ENCODE results near the gene DERL2.
"Not testable (repeated sequence)": the region's sequence is repeated elsewhere in the genome, so short reads cannot be mapped to it uniquely, and the experiment has no call there.

The DERL2 gene

DNA sequence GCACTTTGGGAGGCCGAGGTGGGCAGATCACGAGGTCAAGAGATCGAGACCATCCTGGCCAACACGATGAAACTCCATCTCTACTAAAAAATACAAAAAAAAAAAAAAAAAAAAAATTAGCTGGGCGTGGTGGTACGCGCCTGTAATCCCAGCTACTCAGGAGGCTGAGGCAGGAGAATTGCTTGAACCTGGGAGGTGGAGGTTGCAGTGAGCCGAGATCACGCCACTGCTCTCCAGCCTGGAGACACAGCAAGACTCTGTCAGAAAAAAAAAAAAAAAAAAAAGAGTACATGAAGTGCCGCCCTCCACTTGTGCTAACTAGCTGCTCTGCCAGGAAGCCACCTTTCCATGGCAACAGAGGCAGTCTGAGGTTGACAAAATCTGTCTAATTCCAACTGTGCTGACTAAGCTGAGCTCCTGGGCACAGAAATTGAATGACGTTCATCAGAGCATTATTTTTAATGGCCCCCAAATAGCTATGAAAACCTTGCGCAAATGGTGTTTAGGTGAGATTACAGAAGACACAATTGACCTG is 50.1 kb downstream of the DERL2 start:
- DNase-seq: not testable (repeated sequence)

DNA sequence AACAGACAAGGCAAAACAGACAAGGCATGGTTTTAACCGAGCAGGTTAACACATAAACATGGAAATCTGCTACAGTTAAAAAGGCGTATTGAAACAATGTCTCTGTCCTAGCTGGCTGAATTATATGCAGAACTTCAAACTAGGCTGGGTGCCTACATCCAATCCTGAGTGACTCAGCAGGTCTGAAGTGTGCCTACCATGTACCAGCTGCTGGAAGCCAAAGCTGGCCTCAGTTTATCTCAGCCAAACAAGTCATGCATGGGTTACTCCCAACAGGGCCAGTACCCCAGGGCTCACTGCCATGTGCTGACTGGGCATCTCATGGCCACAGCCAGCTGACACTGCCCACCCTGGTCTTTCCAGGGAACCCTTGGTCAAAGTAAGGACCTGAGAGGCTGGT is 51.0 kb downstream of the DERL2 start:
- DNase-seq: no peak

DNA sequence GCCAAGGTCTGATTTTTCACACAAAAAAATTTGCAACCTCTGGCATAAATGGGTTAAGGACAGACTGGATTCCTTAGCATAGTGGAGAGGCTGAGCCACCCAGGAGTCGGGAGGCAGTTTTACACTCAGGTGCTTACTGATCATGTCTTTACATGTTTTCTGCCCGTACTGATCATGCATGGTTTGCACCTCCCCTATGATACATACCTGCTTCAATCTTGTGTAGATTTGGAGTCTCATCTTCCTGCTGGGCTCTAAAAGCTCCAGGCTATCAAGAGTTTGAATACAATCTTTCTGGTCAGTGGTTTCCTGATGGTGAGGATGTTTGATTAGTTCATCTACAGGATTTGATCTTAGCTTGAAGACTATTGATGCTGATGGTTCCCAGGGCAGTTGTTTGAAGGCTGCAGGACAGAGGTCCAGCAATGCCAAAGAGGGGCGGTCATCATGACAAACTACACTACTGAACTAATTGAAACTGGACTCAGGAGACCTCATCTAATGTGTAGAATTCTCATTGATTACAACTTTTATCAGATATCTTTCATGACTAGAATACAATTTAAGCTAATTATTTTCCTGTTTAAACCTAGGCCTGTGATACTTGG is 53.9 kb downstream of the DERL2 start:
- no peak for DNase-seq

DNA sequence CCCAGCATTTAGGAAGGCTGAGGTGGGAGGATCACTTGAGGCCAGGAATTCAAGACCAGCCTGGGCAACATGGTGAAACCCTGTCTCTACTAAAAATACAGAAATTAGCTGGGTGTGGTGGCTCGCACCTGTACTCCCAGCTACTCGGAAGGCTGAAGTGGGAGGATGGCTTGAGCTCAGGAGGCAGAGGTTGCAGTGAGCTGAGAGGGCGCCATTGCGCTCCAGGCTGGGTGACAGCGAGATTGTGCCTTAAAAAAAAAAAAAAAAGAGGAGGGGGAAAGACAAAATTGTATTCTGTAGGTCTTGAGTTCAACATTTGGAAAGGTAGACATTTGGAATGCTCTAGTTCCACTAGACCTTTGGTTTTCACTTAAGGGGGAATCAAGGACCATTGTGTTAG is 54.7 kb downstream of the DERL2 start:
- not testable (repeated sequence) for DNase-seq

DNA sequence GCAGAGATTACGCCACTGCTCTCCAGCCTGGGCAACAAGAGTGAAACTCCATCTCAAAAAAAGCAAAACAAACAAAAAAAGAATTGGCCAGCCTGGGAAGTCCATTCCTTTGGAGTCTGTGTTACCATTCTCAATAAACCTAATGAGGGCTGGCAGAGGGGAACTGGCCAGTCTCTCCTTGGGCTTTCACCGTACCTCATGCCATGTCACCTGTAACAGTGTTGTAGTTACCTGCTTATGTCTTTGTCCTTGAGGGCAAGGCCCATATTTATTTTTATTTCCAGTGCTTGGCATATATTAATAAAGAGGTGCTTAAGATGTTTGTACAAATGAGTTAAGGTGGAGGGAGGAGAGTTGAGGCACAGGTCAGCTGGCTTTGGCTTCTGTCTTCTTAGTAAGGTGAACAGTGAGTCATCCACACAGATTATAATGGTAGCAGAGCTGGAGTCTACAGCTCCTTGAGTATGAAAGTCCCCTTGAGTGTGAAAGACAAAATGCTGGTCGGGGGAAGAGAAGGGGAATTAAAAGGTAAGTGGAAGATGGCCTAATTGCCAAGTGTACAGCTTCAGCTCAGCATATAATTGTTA is 55.5 kb downstream of the DERL2 start:
- DNase-seq: no peak

DNA sequence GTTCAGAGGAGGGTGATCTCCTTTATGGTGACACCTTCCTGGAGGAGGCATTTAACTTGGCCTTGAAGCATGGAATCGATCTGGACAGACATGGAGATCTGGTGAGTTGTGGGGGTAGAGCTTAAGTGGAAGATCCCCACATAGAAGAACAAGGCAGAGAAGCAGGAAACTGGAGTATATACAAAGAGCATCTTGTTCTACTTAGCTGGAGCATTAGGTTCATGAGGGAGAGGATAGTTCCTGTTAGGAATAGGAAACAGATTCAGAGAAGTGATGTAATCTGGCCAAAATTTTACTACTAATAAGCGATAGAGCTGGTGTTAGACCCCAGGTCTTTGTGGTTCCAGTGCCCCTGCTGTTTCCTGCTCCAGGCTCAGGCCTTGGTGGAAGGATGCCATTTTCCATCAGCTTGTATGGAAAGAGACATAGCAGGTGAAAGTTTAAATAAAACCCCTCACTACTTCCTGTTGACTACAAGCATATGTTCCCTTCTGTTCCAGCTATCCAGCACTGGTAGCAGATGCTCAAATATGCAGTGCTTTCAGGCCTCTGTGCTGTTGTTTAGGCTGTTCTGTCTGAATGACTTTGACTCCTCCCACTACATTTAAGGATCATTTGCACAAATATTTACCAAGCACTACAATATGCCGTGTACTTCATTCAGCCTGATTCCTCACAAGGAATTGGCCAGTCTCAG is 56.6 kb downstream of the DERL2 start:
- DNase-seq: no peak

DNA sequence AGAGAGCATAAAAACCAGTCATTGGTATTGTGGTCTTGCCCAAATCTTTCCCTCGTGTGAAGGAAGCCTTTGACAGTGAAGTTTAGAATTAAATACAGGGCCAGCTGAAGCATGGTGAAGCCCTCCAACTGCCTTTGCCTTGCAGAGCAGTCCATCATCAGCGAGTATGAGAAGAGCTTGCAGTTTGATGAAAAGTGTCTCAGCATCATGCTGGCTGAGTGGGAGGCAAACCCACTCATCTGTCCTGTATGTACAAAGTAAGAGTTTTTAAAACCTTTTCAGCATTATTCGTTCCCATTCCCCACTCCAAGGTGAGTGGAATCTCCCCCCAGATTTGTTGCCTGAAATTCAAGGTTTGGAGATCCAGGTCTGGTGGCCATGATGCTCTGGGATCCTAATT is 60.2 kb downstream of the DERL2 start:
- DNase-seq: no peak

DNA sequence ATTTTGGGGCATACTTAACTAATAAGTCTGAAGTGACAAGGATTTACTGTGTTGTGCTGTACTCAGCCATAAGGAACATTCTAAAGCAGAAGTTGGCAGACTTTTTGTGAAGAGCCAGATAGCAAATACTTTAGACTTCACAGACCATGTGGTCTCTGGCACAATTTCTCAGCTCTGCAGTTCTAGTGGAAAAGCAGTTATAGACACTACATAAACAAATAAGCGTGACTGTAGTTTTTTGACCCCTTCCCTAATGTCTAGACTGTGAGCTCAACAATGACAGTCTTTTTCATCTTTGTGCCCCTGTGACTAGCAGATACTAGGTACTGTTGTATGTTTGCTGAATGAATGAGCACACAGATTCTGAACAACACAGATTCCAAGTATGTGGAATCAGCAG is 61.1 kb downstream of the DERL2 start:
- no peak for DNase-seq

DNA sequence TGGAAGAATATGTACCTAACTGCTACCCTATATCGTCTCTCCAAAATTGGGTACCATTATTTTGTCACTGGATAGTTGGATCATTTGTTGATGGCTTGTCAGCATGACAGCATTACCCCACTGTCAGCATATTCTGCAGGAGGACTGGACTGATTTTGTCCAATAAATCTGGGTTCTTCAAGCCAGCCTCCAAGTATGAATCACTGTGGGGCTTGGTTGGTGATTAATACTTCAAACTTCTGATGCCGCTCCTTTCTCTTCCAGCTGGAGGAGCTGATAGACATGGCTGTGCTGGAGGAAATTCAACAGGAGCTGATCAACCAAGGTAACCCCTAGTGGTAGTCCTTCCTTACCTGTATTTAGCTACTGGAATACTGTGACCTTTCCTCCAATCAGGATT is 63.5 kb downstream of the DERL2 start:
- no peak for DNase-seq

All from stimulated activated CD4-positive, alpha-beta T cell treated with anti-CD3 and anti-CD28 coated beads, Interleukin-2, amount 100 ng/mL, for 48 hours (primary cell).